Activated CD4-positive, alpha-beta T cell treated with anti-CD3 and anti-CD28 coated beads, Interleukin-2, Interleukin-4, amounts not matched to agents 100 ng/mL and 50 ng/mL, durations not matched to agents 16 hours and 8 hours (primary cell): ENCODE results near the gene HES4.
A peak's percentile ranks its signal among the peaks of the same experiment; 100 is the strongest.
"Not testable (repeated sequence)": the region's sequence is repeated elsewhere in the genome, so short reads cannot be mapped to it uniquely, and the experiment has no call there.

Experiments
- DNase-seq: peaks from one replicate; pipeline ENCODE4 v3.0.0-alpha.2; 2020; ENCODE audit warnings: low spot score

Gene HES4

DNA sequence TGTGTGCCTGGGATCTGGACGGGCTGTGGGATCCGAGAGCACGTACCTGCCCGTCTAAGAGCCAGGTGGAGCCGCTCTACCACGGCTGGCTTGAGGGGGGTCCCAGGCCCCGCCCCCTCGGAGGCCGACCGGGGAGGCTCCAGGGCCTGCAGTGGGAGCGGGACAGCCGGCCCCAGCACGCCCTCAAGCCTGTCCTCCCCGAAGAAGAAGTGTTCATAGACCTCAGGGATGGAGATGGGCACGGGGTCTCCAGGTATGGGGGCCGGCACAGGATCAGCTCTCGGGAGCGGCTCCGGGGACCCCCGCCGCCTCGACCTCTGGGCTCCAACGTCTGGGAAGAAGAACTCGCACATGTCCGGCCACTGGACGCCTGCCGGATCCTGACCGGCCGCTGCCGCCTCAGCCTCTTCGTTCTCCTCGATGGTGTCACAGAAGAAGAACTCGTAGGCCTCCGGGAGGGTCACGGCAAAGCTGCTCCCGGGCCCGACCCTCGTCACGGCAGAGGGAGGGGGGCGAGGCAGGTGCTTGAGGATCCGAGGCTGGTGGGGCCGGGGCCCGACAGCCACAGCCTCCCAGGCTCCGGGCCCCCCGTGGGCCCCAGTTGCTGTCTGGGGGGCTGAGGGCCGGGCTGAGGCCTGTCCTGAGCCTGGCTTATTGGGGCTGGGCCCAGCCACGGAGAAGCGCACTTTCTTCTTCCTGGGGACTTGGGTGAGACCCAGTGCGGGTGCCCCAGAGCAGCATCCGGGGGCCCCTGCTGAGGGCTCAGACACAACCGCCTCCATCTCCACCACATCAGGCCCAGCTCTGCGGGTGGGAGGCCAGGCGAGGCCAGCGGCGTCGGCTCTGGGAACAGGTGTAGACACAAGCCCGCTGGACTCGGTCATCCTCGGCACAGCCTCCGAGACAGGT, 20.8 kb downstream of the HES4 start:
- DNase-seq, result no peak

DNA sequence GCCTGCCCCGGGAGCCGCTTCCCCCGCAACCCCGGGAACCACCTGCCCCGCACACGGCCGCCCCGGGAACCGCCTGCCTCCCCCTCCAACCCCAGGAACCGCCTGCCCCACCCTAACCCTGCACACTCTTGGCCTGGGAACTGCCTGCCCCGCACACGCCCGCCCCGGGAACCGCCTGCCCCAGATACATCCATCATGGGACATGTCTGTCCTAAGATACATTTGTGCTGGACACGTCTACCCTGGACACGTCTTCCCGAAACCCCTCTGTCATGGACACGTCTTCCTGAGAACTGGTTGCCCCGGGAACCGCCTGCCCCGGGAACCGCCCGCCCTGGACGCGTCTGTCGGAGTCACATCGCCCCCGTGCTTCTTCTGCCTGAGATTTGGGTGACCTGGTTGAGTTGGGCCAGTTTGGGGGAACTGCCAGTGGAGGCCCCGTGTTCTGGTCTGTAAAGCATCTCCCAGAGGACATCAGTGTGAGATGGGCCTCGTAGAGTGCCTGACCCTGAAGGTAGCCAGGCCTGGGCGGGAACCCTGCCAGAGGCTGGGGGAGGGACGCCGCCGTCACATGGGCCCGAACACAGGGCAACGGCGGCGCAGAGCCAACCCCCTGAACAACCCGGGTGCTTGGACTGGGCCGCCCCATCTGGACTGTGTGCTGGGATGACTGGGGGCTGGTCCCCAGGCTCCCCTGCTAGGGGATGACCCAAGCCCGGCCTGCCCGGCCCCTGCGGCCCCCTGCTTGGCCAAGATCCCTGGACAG, 21.6 kb downstream of the HES4 start:
- no peak for DNase-seq

- not testable (repeated sequence) for DNase-seq
Observed at GRCh38 chr1:976791-977190, 23.1 kb downstream of the HES4 start.

DNA sequence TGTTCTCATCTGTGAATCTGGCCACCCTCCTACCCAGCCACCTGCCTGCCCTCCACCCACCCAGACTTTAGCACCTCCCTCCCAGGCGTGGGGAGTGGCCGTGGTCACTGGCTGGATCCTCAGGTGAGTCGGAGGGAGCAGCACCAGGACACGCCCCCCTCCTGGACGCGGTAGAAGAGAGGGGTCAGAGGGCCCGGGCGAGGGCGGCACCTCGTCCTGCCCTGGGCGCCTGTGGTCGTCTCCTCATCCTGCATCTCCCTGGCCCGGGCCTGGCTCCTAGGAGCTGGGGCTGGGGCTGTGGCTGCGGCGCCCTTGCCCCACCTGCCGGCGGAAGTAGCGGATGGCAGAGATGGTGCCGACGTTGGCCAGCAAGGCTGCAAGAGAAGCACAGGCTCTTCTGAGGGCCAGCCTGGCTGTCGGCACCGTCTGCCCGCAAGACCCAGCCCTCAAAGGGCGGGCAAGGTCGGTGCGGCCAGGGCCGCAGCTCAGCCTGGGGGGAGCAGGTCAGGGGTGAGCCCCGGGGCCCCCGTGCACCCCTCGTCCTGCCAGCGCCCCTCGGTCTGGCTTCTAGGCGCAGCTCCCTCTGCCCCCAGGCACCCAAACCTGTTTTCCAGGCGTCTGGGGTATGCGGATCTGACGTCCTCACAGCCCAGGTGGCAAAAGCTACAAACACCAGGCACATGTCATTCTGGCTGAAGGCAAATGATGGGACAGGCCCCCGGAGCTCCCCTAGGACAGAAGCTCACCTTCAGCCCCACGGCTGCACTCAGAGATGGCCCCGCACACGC, 23.8 kb downstream of the HES4 start:
- DNase-seq, result peak; percentile 44

GRCh38 chr1:975365-975764, 24.5 kb downstream of the HES4 start:
- DNase-seq, result no peak

DNA sequence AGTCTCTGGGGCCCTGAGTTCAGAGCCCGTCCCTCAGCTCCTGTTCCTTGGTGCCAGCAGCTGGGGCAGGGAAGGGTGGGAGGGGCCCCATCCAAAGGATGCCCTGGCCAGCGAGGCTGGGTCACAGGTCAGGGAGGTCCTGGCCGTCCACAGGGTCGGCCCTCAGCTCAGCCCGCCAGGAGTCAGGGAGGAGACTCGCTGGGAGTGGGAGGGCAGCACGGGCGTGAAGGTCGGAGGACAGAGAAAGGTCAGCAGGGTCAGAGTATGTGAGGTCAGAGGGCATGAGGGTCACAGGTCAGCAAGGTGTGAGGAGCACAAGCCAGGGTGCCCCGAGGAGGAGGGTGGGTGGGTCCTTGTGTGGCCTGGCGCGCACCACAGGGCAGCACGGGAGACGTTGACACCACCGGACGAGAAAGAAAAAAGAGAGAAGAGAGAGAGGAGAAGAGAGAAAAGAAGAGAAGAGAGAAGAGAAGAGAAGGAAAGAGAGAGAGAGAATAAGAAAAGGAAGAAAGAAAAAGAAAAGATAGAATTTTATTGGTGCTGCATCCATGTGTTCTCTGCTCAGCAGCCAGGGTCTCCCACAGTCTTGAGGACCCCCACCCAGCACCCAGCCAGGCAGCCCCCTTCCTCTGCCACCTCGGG, 25.1 kb downstream of the HES4 start:
- no peak for DNase-seq

DNA sequence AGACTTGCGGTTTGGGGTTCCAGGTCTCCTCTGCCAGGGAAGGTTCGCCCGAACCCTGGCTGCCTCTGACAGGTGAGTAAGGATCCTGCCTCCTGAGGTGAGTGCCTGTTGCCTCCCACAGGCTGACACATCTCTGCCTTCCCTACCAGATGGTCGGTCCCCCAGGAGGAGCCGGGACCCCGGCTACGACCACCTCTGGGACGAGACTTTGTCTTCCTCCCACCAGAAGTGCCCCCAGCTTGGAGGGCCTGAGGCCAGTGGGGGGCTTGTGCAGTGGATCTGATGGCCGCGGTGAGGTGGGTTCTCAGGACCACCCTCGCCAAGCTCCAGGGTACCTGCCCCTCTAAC, 25.6 kb downstream of the HES4 start:
- DNase-seq, result no peak

GRCh38 chr1:973459-974292, 26.2 kb downstream of the HES4 start:
- DNase-seq, result no peak

DNA sequence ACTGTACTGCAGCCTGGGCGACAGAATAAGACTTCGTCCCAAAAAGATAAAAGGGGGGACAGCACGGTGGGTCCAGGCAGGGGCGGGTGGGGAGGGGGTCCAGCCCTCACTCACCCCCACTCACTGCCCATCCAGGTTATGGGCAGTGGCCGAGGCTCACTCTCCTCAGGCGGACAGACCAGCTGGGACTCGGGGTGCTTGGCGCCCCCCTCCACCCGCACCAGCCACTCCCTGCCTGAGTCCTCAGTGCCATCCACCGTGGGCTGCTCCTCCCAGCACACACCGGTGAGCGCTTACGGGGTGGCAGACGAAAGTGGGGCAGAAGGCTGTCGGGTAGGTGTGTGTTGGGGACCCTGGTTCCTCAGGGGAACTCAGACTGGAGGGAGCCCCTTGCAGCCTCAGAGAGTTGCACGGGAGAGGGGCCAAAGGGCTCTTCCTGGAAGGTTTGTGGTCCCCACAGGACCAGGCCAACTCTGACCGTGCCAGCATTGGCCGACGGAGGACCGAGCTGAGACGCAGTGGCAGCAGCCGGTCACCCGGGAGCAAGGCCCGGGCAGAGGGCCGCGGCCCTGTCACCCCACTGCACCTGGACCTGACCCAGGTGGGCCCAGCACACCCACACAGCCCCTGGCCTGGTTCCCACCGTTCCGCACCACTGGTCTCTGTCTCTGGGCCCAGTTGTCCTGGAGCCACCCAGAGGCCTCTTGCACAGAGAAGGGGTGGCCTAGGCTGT, 27.0 kb downstream of the HES4 start:
- DNase-seq, result no peak

DNA sequence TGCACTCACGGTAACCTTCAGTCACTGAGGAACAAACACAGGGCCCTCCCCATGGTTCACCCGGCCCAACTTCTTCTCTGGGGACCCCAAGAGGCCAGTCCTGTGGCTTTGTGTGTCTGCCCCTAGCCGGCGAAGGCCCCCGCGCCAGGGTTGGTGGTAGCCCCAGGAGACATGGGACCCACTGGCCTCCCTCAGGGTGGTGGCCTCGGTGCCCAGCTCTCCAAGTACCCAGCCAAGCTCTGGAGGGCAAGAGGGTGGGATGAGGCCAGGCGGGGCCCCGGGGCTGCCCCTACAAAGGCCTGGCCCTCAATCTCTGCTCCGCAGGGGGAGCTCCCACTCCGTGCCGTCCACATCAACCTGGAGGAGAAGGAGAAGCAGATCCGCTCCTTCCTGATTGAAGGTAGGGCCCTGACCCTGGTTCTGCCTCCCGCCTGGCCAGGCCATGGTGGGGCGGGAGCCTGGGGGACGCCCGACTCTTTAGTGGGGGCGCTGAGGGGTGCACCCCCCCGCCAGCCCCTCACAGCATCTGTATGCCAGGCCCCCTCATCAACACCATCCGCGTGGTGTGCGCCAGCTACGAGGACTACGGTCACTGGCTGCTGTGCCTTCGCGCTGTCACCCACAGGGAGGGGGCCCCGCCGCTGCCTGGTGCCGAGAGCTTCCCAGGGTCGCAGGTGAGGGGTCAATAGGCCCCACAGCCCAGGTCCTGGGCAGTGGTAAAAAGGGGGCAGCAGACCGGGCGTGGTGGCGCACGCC, 28.0 kb downstream of the HES4 start:
- no peak for DNase-seq

DNA sequence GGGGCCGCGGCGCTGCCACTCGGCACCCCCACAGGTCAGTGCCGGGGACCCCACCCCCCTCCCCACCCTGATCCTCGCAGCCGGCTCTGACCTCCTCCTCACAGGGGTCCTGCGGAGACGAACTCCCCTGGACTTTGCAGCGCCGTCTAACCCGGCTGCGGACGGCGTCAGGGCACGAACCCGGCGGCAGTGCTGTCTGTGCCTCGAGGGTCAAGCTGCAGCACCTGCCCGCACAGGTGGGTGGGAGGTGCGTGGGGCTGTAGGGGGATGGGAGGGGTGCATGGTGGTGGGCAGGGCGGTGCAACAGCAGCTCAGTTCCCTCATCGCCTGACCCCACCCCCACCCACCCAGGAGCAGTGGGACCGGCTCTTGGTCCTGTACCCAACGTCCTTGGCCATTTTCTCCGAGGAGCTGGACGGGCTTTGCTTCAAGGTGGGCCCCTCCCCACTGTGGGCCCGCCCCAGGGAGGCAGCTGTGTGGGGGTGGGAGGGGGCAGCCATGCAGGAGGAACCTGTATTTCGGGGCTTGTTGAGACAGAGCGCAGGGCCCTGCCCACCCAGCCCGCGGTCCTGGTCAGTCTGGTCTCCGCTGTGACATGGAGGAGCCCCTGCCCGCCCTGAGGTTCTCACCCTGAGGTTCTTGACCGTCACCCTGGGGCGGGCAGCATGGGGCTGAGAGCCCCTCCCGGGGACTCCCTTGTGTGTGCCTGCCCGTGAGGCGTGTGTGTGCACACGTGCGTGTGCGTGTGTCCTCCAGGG, 28.7 kb downstream of the HES4 start:
- DNase-seq, result no peak

- DNase-seq, result no peak
Observed at GRCh38 chr1:970242-970972, 29.5 kb downstream of the HES4 start.

- no peak for DNase-seq
Observed at GRCh38 chr1:969260-969855, 30.5 kb downstream of the HES4 start.

DNA sequence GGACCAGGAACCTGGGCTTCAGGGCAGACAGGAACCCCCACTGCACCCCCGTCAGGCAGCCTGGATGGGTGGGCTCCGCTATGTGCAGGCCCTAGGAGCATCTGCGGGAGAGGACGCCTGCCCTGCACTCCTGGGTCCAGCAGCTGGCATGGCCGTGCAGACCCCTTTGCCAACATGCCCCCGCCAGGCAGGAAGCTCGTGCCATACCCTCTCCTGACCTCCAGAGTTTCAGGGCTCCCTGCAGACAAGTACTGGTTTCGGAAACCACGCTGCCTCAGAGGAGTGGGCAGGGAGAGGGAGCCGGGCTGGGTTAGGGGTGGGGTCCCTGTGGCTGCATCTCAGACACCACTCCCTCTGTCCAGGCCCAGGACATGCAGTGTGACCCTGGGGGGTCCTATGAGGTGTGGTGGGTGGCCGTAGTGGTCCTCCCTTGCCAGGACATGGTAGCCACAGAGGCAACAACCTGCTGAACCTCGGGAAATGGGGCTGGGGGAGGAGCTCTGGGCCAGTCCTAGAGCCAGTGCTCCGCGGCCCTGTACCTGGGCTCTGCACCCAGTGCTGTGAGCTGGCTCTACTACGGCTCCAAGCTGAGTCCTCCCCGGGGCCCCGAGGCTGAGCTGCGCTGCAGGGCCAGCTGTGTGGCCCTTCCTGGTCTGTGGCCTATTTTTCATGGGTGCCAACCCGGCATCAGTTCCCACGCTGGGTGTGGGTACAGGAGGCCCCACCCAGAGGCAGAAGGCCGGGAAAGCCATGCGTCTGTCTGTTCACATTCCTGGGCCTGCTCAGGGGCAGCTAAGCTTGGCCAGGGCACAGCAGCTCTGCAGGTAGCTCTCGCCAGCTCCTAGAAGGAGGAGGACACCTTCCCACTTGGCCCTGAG, 32.2 kb downstream of the HES4 start:
- no peak for DNase-seq

DNA sequence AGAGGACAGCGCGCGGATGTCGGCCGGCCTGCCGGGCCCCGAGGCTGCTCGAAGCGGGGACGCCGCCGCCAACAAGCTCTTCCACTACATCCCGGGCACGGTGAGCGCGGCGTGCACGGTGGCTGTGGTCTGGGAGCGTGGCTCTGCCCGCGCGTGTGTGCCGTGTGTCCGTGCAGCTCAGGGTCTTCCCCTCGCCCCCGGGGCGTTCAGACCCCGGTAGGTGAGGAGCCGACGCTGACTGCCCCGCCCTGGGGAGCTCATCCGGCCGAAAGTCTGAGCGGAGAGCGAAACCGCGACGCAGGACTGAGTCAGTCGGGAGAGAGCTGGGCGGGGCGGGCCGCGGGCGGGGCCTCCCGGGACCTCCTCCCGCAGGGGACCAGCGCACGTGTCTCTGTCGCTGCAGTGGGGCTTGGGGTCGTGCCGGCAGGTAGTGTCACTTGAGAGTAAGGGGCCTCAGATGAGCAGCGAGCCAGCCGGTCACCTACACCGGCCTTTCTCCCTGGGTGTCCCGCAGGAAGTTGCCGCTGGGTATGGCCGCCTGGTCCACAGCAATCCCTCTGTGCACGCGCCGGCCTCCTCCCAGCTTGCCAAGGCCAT, 33.1 kb downstream of the HES4 start:
- peak; percentile 85 for DNase-seq

DNA sequence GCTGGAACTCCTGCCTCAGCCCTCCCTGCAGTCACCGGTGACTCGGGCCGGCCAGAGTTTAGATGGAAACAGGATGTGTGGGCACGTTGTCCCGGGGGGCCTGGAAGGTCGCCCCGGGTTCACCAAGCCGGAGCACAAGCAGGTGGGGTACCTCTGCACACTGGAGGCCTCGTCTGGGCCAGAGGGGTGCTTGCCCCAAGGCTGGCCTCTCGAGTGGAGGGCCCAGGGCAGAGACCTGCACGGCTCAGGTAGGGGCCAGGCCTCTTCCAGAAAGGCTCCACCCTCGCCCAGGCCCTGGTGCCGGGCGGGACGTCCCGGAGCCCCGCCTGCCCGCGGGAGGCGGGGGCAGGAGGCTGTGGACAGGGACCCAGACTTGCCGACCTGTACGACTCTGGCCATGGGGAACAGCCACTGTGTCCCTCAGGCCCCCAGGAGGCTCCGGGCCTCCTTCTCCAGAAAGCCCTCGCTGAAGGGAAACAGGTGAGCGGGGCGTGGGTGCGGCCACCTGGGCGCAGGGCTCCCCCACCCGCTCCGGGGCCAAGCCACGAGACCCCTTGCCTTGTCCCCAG, 33.7 kb downstream of the HES4 start, which contains the start of gene PLEKHN1:
Gene PLEKHN1 (plus strand): TSS at position 348 of the 569 bp plus-strand sequence. CDS start 50 bp downstream, at position 398.
- no peak for DNase-seq
